IPS DF 19.7 (cell line): Measurements from ENCODE around the gene GPR25.
"Not testable (repeated sequence)": the region's sequence is repeated elsewhere in the genome, so short reads cannot be mapped to it uniquely, and the experiment has no call there.

Experiments
- DNase-seq: peaks from one replicate; pipeline ENCODE4 v3.0.0-alpha.2; 2013; ENCODE audit warnings: low read depth, low spot score

The GPR25 gene

DNA sequence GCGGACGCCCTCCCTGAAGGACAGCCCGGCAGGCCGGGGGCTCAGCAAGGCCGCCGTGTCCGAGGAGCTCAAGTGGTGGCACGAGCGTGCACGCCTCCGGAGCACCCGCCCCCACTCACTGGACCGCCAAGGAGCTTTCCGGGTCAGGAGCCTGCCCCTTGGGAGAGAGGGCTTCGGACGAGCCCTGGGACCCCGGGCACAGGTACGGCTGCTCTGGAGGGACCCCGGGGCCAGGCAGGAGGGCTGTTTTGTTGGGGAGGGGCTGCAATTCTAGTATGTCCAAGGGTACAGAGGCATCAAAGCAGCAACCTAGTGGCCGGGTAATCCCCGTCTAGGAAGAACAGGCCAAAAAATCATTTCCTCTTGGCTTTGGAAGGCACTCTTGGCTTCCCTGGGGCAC lies 39.2 kb downstream of the GPR25 start:
- not testable (repeated sequence) for DNase-seq

GRCh38 chr1:200912737-200913407 lies 40.1 kb downstream of the GPR25 start:
- DNase-seq, result no peak

DNA sequence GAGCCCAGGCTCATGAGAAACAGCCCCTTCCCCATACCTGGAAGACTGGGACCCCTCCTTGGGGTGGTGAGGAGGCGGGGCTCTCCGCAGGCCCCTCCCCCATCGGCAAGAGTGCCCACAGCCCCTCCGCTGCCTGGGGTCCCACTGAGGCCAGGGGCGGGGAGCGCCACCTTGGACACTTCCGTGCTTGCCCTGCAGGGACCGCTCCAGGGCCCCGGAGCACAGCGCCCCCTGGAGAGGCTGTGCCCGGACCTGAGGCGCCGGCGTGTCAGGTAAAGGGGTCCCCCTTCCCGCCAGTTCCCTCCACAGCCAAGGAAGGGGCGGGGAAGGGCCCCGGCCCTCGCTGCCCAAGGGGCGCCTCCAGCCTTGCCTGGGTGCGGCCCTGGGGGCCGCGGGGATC lies 43.4 kb downstream of the GPR25 start:
- no peak for DNase-seq

- DNase-seq, result no peak
Measured at GRCh38 chr1:200916681-200917080, 43.9 kb downstream of the GPR25 start.

DNA sequence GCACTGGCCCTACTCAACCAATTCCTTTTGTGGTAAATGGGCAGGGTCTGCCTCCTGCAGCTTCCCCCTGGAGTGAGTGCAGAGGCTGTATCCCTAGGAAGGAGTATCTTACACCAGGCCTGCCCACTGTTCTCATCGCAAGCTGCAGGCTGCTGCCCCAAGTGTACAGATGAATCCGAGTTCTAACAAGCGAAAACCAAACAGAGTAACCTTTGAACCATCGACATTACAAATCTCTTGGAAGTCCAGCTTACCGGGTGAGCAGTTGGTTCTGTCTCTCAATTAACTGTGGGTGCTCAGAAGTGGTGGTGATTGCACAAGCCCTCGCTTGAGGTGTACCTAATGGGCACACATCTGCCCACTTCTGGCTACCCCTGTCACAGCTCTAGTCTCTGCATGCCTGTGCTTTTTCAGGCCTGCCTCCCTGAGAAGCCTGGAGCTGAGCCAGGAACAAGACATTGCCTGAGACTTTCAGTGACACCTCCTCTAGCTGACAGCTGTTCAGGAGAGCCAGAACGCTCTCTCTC lies 44.6 kb downstream of the GPR25 start:
- no peak for DNase-seq

GRCh38 chr1:200918006-200918405 lies 45.2 kb downstream of the GPR25 start:
- DNase-seq, result no peak

DNA sequence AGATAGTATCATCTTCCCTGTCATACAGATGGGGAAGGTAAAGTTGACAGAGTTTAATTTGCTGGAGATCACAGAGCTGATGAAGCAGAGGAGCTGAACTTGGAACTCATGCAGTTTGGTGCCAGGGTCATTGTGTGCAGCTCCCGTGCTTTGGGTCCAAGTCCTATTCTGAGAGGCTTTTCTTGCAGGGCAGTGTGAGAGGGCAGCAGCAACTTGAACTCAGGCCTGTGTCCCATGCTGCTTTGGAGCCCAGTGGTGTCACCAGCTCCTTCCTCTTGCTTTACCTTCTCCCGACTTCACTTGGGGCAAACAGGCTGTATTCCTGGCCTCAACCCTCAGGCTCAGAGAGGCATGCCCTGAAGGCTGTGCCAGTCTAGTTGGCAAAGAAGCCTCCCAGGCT lies 46.6 kb downstream of the GPR25 start:
- DNase-seq, result no peak

DNA sequence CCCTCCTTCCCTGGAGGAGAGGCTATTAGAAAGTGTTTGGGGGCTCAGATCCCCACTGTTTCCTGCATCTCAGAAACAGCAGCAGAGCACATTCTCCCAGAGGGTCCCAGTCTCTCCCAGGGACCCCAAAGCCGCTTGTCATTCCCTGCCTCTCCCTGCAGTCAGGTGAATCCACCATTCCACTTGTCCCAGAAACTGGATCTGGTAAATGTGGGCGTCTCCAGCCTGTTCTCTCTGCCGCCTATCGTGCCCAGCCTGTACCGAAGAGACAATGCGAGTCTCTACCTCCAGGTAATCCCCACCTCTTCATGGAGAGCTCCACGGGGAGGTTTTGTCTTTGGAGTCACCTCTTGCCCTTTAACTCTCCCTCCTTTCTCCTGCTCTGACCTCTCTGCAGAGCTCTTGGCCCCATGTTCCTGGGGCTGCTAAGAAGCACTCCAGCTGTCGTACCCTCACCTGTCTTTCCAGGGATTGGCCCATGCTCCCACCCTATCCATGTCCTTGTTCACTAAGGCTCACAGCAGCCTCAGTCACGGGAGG lies 48.9 kb downstream of the GPR25 start:
- no peak for DNase-seq

DNA sequence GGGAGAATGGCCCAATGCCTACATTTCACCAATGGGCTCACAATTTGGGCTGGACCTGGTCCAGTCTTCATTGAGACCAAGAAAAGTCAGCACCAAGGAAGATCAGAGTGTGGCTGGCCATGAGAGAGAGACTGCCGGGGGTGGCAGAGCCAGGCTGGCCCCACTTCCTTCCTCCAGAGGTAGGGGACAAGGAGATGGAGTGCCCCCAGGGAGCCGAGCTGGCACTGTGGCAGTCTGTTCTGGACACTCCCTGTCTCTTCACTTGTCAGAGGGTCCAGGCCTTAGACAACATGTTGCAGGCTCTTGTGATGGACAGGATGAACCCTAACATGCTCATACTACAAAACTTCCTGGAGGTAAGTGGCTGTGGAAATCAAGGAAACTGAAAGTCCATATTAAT lies 49.6 kb downstream of the GPR25 start:
- no peak for DNase-seq

DNA sequence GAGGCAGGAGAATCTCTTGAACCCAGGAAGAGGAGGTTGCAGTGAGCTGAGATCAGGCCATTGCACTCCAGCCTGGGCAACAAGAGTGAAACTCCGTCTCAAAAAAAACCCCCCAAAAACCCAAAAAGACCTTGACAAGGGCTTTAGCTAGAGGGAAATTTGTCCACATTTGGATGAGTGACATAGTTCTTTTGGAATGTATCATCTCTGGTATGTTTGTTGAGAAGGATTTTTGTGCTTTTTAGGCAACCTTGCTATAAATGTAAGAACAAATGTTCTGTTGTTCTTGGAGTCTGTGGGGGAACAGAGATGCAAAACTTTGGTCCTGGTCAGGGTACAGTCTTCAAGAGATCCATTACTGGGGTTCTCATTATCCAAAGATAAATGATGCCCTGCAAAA lies 50.8 kb downstream of the GPR25 start:
- no peak for DNase-seq
